H1 (cell line): Measurements from ENCODE around the gene CELF5. TPM values are rescaled to one million over a fixed set of nuclear protein-coding genes. Genes with fewer than 3 reads are reported as not detected.

Experiments used
- CTCF ChIA-PET: fragments of 300-600 bp; sonication (Branson Sonifier 250); formaldehyde crosslinking; loops from one replicate; lab custom pipeline; 2021; ENCODE audit not compliant: partially characterized antibody; lab: Charles Lee
- POLR2A ChIA-PET: fragments of 300-600 bp; sonication (Branson Sonifier 250); formaldehyde crosslinking; loops from one replicate; lab custom pipeline; 2021; ENCODE audit warnings: inconsistent platforms; ENCODE audit not compliant: partially characterized antibody; lab: Charles Lee
- DNase-seq, 2 experiments: peaks; one replicate each; pipeline versions ENCODE4 v3.0.0 to v3.0.0-alpha.2; 2010 to 2022; ENCODE audit warnings: low spot score in 2 of 2, low read depth in 1 of 2, mixed read lengths in 1 of 2
- FAIRE-seq: peaks from 2 replicates; lab custom pipeline; 2011; peaks lifted over from hg19 to GRCh38; lab: Jason Lieb, UNC
- H2AFZ ChIP-seq: 2 replicates; pipeline ENCODE4 v1.8.1; 2012; ENCODE audit warnings: low read length, inconsistent platforms
- H2AK5ac ChIP-seq: 2 replicates; pipeline ENCODE4 v1.6.1; 2013; ENCODE audit warnings: low read depth, low read length
- H2BK120ac ChIP-seq: replicated peaks from 2 replicates; pipeline ENCODE3; 2013; ENCODE audit warnings: low read depth, low read length, inconsistent platforms
- H2BK12ac ChIP-seq: 2 replicates; pipeline ENCODE4 v1.6.1; 2013; ENCODE audit warnings: low read depth, low read length
- H2BK15ac ChIP-seq: 2 replicates; pipeline ENCODE4 v1.6.1; 2013; ENCODE audit warnings: low read length
- H2BK20ac ChIP-seq: 2 replicates; pipeline ENCODE4 v1.6.1; 2013; ENCODE audit warnings: low read length
- H2BK5ac ChIP-seq: 2 replicates; pipeline ENCODE4 v1.6.1; 2013; ENCODE audit warnings: low read depth, low read length
- H3K14ac ChIP-seq: 2 replicates; pipeline ENCODE4 v1.6.1; 2013; ENCODE audit warnings: inconsistent platforms; ENCODE audit not compliant: insufficient read length
- H3K18ac ChIP-seq: 2 replicates; pipeline ENCODE4 v1.6.1; 2013; ENCODE audit warnings: low read length; ENCODE audit errors: extremely low read depth
- H3K23ac ChIP-seq: 2 replicates; pipeline ENCODE4 v1.6.1; 2013; ENCODE audit warnings: inconsistent platforms; ENCODE audit not compliant: insufficient read length
- H3K23me2 ChIP-seq: 2 replicates; pipeline ENCODE4 v1.6.1; 2013; ENCODE audit warnings: low read depth, low read length
- H3K27ac ChIP-seq: 2 replicates; pipeline ENCODE4 v1.6.1; 2011; ENCODE audit warnings: low read depth, low read length, inconsistent platforms
- H3K27me3 ChIP-seq, 4 experiments: replicated peaks in 1 of 4; 1 replicate in 1 of 4; 2 replicates in 3 of 4; pipeline versions ENCODE4 v1.6.1 to v1.8.1; 2011 to 2013; ENCODE audit warnings: low read length in 3 of 4, mild to moderate bottlenecking in 3 of 4, inconsistent platforms in 2 of 4, mixed read lengths in 2 of 4, moderate library complexity in 1 of 4; ENCODE audit not compliant: control insufficient read depth in 3 of 4, insufficient read depth in 3 of 4; ENCODE audit errors: extremely low read depth in 1 of 4
- H3K36me3 ChIP-seq, 4 experiments: 2 replicates each; pipeline versions ENCODE4 v1.6.1 to v1.8.1; 2011 to 2013; ENCODE audit warnings: mild to moderate bottlenecking in 4 of 4, low read length in 3 of 4, moderate library complexity in 2 of 4, control low read depth in 1 of 4, inconsistent platforms in 1 of 4; ENCODE audit not compliant: insufficient read depth in 4 of 4, control insufficient read depth in 2 of 4
- H3K4ac ChIP-seq: replicated peaks from 2 replicates; pipeline ENCODE3; 2013; ENCODE audit warnings: low read length, low read depth, mixed read lengths, inconsistent platforms; ENCODE audit not compliant: insufficient read length
- H3K4me1 ChIP-seq, 4 experiments: replicated peaks in 1 of 4; 1 replicate in 1 of 4; 2 replicates in 3 of 4; pipeline versions ENCODE4 v1.6.1 to v1.8.1; 2011 to 2013; ENCODE audit warnings: low read length in 3 of 4, inconsistent platforms in 2 of 4, mixed read lengths in 1 of 4; ENCODE audit not compliant: insufficient read depth in 4 of 4, control insufficient read depth in 3 of 4
- H3K4me2 ChIP-seq, 2 experiments: 2 replicates each; pipeline versions ENCODE4 v1.6.1 to v1.8.1; 2011 to 2013; ENCODE audit warnings: low read depth in 2 of 2, low read length in 2 of 2, control low read depth in 1 of 2, inconsistent platforms in 1 of 2, mild to moderate bottlenecking in 1 of 2; ENCODE audit not compliant: insufficient read depth in 1 of 2
- H3K4me3 ChIP-seq, 4 experiments: fragments of 200-600, 300-600 bp in 1 of 4; sonication (generic), shearing (Covaris generic), sonication (Bioruptor Twin) in 1 of 4; 2 replicates each; pipeline versions ENCODE4 v1.5.1 to v1.8.1; 2011 to 2016; ENCODE audit warnings: low read length in 4 of 4, low read depth in 3 of 4, control low read depth in 2 of 4, inconsistent platforms in 2 of 4, mild to moderate bottlenecking in 2 of 4, mixed read lengths in 1 of 4, moderate library complexity in 1 of 4; ENCODE audit not compliant: insufficient read depth in 2 of 4; ENCODE audit errors: extremely low read depth in 1 of 4
- H3K56ac ChIP-seq: replicated peaks from 2 replicates; pipeline ENCODE3; 2013; ENCODE audit warnings: low read depth, mild to moderate bottlenecking, mixed read lengths, low read length, inconsistent platforms; ENCODE audit not compliant: insufficient read length
- H3K79me1 ChIP-seq: 2 replicates; pipeline ENCODE4 v1.6.1; 2013; ENCODE audit warnings: low read depth, low read length, control low read depth
- H3K79me2 ChIP-seq, 2 experiments: 2 replicates each; pipeline versions ENCODE4 v1.6.1 to v1.8.1; 2012 to 2013; ENCODE audit warnings: low read length in 2 of 2, mild to moderate bottlenecking in 2 of 2, inconsistent platforms in 1 of 2; ENCODE audit not compliant: insufficient read depth in 2 of 2, control insufficient read depth in 1 of 2
- H3K9ac ChIP-seq, 4 experiments: replicated peaks in 1 of 4; 1 replicate in 1 of 4; 2 replicates in 3 of 4; pipeline versions ENCODE4 v1.6.1 to v1.8.1; 2011 to 2013; ENCODE audit warnings: low read depth in 3 of 4, low read length in 3 of 4, control low read depth in 2 of 4, mild to moderate bottlenecking in 2 of 4, moderate library complexity in 2 of 4, inconsistent platforms in 1 of 4; ENCODE audit errors: extremely low read depth in 1 of 4
- H3K9me3 ChIP-seq, 2 experiments: 2 replicates each; pipeline versions ENCODE4 v1.6.1 to v1.8.1; 2012 to 2013; ENCODE audit warnings: mild to moderate bottlenecking in 2 of 2, moderate library complexity in 2 of 2, control low read depth in 1 of 2, inconsistent platforms in 1 of 2, low read depth in 1 of 2, low read length in 1 of 2, mixed read lengths in 1 of 2; ENCODE audit not compliant: insufficient read depth in 2 of 2
- H4K20me1 ChIP-seq, 2 experiments: replicated peaks in 1 of 2; 2 replicates each; pipeline versions ENCODE3 to v1.8.1; 2011 to 2013; ENCODE audit warnings: inconsistent platforms in 2 of 2, low read length in 2 of 2, mild to moderate bottlenecking in 1 of 2; ENCODE audit not compliant: insufficient read depth in 2 of 2, control insufficient read depth in 1 of 2
- H4K5ac ChIP-seq: 2 replicates; pipeline ENCODE4 v1.6.1; 2013; ENCODE audit warnings: low read length, low read depth, mixed read lengths, inconsistent platforms; ENCODE audit not compliant: insufficient read length
- H4K8ac ChIP-seq: 2 replicates; pipeline ENCODE4 v1.8.0; 2013; ENCODE audit warnings: mild to moderate bottlenecking, moderate library complexity, low read length, inconsistent platforms; ENCODE audit not compliant: insufficient read depth; ENCODE audit errors: extremely low read depth
- H4K91ac ChIP-seq: replicated peaks from 2 replicates; pipeline ENCODE3; 2013; ENCODE audit warnings: low read length, mixed read lengths, inconsistent platforms; ENCODE audit not compliant: insufficient read length
- BACH1 ChIP-seq: IDR thresholded peaks from 2 replicates; pipeline ENCODE4 v1.6.1; 2012; ENCODE audit warnings: low read length, improper control_type of control experiment
- BRCA1 ChIP-seq: IDR thresholded peaks from 2 replicates; pipeline ENCODE4 v1.6.1; 2012; ENCODE audit warnings: low read depth, low read length, improper control_type of control experiment
- CHD1 ChIP-seq: IDR thresholded peaks from 2 replicates; pipeline ENCODE4 v1.6.1; 2012; ENCODE audit warnings: low read depth, low read length, improper control_type of control experiment
- CTBP2 ChIP-seq: IDR thresholded peaks from 2 replicates; pipeline ENCODE4 v1.7.0; 2011; ENCODE audit warnings: borderline replicate concordance, mild to moderate bottlenecking, moderate library complexity, mixed read lengths, low read length; ENCODE audit not compliant: insufficient read depth, insufficient read length
- NANOG ChIP-seq: IDR thresholded peaks from 2 replicates; pipeline ENCODE4 v1.6.1; 2011; ENCODE audit warnings: low read length, low read depth, mild to moderate bottlenecking, inconsistent platforms; ENCODE audit not compliant: insufficient read depth, poor library complexity, severe bottlenecking
- RAD21 ChIP-seq, 2 experiments: IDR thresholded peaks in 1 of 2; conservative IDR thresholded peaks in 1 of 2; 2 replicates each; pipeline ENCODE4 v1.6.1; 2011; ENCODE audit warnings: low read depth in 2 of 2, low read length in 2 of 2, improper control_type of control experiment in 1 of 2, inconsistent platforms in 1 of 2, mild to moderate bottlenecking in 1 of 2, moderate library complexity in 1 of 2
- SIN3A ChIP-seq, 2 experiments: IDR thresholded peaks in 1 of 2; conservative IDR thresholded peaks in 1 of 2; 2 replicates each; pipeline ENCODE4 v1.6.1; 2011 to 2012; ENCODE audit warnings: low read length in 2 of 2, improper control_type of control experiment in 1 of 2, low read depth in 1 of 2, mild to moderate bottlenecking in 1 of 2
- SP1 ChIP-seq: IDR thresholded peaks from 2 replicates; pipeline ENCODE4 v1.6.1; 2011; ENCODE audit warnings: low read depth, low read length
- WGBS, 2 experiments: shearing (Covaris generic) in 1 of 2; methylation state at CpG; one replicate each; pipeline versions ENCODE4 v1.1.6 to v1.1.7; 2013 to 2015; ENCODE audit warnings: low lambda C conversion rate in 2 of 2, mixed read lengths in 2 of 2, inconsistent platforms in 1 of 2, low coverage in 1 of 2, missing lambda C conversion rate in 1 of 2; ENCODE audit not compliant: insufficient replicate concordance in 2 of 2, insufficient coverage in 1 of 2, insufficient read length in 1 of 2; ENCODE audit errors: extremely low coverage in 1 of 2, missing lambda C conversion rate in 1 of 2; 5-methylcytosine and 5-hydroxymethylcytosine counted together
- polyA plus RNA-seq, 7 experiments: library from polyadenylated mRNA; depleted of rRNA in 3 of 7; stranded (reverse) in 5 of 7; unstranded in 2 of 7; fragments of >200 nt in 5 of 7; fragments of 200-250 nt in 2 of 7; gene quantifications; 1 replicate in 5 of 7; 2 replicates in 1 of 7; 4 replicates in 1 of 7; pipeline versions ENCODE4 v1.2.1 to v1.2.3, GENCODE V29; 2011 to 2013; ENCODE audit warnings: missing spikeins in 2 of 7, mixed read lengths in 2 of 7
- total RNA-seq: library from RNA; stranded (reverse); fragmentation: NEBNext Ultra II Directional; extraction: Animal tissue kit (Norgen Biotek cat#: 25700); gene quantifications from 2 replicates; pipeline ENCODE4 v1.2.1, GENCODE V29; 2021
- TF ChIP-seq, protein P1 (sequence below): IDR thresholded peaks from 2 replicates; pipeline ENCODE4 v1.6.1; 2012; ENCODE audit warnings: inconsistent platforms

Gene CELF5
- total and polyA plus RNA-seq, 2 of the 8 experiments (the other 6 are each of a cell fraction or from before 2014, with no cell fraction given) = 9.8 to 15.0 TPM

DNA sequence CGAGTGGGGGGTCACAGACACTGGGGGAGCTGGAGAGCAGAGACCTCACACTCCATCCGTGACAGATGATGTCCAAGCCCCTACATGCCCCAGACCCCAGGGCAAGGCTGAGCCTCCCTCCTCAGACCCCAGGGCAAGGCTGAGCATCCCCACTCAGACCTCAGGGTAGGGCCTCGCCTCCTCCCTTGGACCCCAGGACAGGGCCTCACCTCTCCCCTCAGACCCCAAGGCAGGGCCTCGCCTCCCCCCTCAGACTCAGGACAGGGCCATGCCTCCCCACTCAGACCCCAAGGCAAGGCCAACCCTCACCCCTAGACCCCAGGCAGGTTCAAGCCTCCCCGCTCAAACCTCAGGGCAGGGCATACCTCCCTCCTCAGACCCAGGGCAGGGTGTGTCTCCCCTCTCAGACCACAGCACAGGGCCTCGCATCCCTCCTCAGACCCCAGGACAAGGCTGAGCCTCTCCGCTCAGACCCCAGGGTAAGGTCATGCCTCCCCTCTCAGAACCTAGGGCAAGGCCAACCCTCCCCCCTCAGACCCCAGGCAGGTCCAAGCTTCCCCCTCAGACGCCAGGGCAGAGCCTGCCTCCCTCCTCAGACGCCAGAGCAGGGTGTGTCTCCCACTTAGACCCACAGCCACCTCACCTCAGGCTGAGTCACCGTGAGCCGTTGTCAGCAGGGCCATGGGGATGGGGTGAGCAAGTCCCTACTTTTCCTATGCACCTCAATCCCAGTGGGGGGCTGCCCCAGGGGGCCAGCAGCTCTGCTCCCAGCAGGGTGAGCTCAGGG, 47.6 kb upstream of the CELF5 start:
- no peak overlapping the region for H3K23ac ChIP-seq
- no peaks in the 10 kb centered on the region for H3K4me1 ChIP-seq
- H3K4me3 ChIP-seq = no peak overlapping the region
- H4K5ac ChIP-seq = no peak overlapping the region
- no peak overlapping the region for H3K27ac ChIP-seq
- FAIRE-seq = no peak
- no peaks in the 10 kb centered on the region for H4K20me1 ChIP-seq
- no peak for TF ChIP-seq SP1
- no peak for TF ChIP-seq BRCA1
- no peak for TF ChIP-seq CTBP2
- TF ChIP-seq, protein P1, sequence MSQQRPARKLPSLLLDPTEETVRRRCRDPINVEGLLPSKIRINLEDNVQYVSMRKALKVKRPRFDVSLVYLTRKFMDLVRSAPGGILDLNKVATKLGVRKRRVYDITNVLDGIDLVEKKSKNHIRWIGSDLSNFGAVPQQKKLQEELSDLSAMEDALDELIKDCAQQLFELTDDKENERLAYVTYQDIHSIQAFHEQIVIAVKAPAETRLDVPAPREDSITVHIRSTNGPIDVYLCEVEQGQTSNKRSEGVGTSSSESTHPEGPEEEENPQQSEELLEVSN = no peak
- TF ChIP-seq BACH1 = no peak
- no peak for TF ChIP-seq RAD21 (IDR thresholded peaks at IDR 0.05 in 1 of 2, conservative IDR thresholded peaks at IDR 0.05 in 1 of 2; ENCODE audit: low read depth in 2 of 2, low read length in 2 of 2)
- no peak for TF ChIP-seq SIN3A (conservative IDR thresholded peaks at IDR 0.05 in 1 of 2, IDR thresholded peaks at IDR 0.05 in 1 of 2; ENCODE audit: low read depth in 1 of 2, low read length in 2 of 2)
- no peak for TF ChIP-seq CHD1
- TF ChIP-seq NANOG = no peak
- no peaks in the 10 kb centered on the region for H3K9me3 ChIP-seq
- H2BK20ac ChIP-seq = no peak overlapping the region
- H3K9ac ChIP-seq = no peak overlapping the region
- no peaks in the 10 kb centered on the region for H3K23me2 ChIP-seq
- no peak overlapping the region for H4K8ac ChIP-seq
- H3K36me3 ChIP-seq = no peaks in the 10 kb centered on the region
- H3K14ac ChIP-seq = no peak overlapping the region
- H3K4me2 ChIP-seq = no peak overlapping the region
- H3K4ac ChIP-seq = no peak overlapping the region
- WGBS, 2 experiments = 88% methylated on average over 10 of the region's 11 CpGs; no CpG with 5 or more reads in 1 of the 2 experiments
- H2AFZ ChIP-seq = no peak overlapping the region
- H3K27me3 ChIP-seq = no peaks in the 10 kb centered on the region
- H2BK5ac ChIP-seq = 0 out of 2 replicates have a peak overlapping the region, but pooled peaks have one; percentile 16
- no peak overlapping the region for H2AK5ac ChIP-seq
- ChIA-PET CTCF (interaction anchor here (0.7 to 1.4 kb wide), 2 partner anchors 13 to 449 kb away, joined by 4 to 6 read pairs; no protein-coding TSS in a partner anchor), POLR2A (no interaction called here)
- no peaks in the 10 kb centered on the region for H3K79me2 ChIP-seq
- no peak overlapping the region for H3K18ac ChIP-seq
- H2BK120ac ChIP-seq = no peak overlapping the region
- H3K79me1 ChIP-seq = no peaks in the 10 kb centered on the region
- H3K56ac ChIP-seq = no peak overlapping the region
- no peak overlapping the region for H4K91ac ChIP-seq
- no peak overlapping the region for H2BK12ac ChIP-seq
- H2BK15ac ChIP-seq = no peak overlapping the region
- no peak for DNase-seq
